KOPT-K1 (cell line): ENCODE measurements around the gene OR3A2.
"Not testable (repeated sequence)": the region's sequence is repeated elsewhere in the genome, so short reads cannot be mapped to it uniquely, and the experiment has no call there.

Source experiments
- H3K27ac ChIP-seq: fragments of 200-600 bp; sonication (generic); 2 replicates; pipeline ENCODE4 v1.5.1; 2016; ENCODE audit warnings: antibody characterized with exemption, mild to moderate bottlenecking, low read depth, low read length; ENCODE audit not compliant: poor library complexity, severe bottlenecking
- H3K36me3 ChIP-seq: fragments of 200-600 bp; sonication (generic); 2 replicates; pipeline ENCODE4 v1.5.1; 2017; ENCODE audit warnings: antibody characterized with exemption, mild to moderate bottlenecking, low read length, moderate library complexity; ENCODE audit not compliant: insufficient read depth
- H3K9me3 ChIP-seq: fragments of 200-600 bp; sonication (generic); 2 replicates; pipeline ENCODE4 v1.5.1; 2017; ENCODE audit warnings: antibody characterized with exemption, low read length, mild to moderate bottlenecking; ENCODE audit not compliant: insufficient read depth, poor library complexity, severe bottlenecking

Gene OR3A2

DNA sequence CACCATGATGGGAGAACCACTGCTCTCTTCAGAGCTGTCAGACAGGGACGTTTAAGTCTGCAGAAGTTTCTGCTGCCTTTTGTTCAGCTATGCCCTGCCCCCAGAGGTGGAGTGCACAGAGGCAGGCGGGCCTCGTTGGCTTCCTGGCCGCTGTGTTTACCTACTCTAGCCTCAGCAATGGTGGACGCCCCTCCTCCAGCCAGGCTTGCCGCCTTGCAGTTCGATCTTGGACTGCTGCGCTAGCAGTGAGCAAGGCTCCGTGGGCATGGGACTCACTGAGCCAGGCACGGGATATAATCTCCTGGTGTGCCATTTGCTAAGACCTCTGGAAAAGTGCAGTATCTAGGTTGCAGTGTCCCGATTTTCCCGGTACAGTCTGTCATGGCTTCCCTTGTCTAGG, 43.3 kb downstream of the OR3A2 start:
- H3K36me3 ChIP-seq, H3K9me3 ChIP-seq, H3K27ac ChIP-seq: not testable (repeated sequence)

DNA sequence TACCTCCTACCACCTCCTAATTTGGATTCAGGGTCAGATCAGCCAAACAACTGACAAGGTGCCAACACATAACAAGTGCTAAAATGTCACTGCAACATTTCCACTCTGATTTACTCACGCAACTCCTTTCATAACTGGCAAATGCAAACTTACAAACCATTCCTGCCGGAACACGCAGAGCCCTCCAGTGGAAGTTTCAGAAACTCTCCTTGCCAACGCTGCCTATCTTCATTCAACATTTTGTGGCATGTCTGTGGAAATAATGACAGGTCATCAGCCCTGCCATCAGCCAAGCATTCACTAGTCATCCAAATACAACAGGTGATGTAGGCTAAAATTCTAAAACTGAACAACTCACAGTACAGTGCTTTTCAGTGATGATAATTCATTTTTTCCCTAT, 50.2 kb downstream of the OR3A2 start:
- Histone ChIP-seq H3K27ac (no peak overlapping the region), H3K9me3 (no peaks in the 10 kb centered on the region), H3K36me3 (no peaks in the 10 kb centered on the region)

DNA sequence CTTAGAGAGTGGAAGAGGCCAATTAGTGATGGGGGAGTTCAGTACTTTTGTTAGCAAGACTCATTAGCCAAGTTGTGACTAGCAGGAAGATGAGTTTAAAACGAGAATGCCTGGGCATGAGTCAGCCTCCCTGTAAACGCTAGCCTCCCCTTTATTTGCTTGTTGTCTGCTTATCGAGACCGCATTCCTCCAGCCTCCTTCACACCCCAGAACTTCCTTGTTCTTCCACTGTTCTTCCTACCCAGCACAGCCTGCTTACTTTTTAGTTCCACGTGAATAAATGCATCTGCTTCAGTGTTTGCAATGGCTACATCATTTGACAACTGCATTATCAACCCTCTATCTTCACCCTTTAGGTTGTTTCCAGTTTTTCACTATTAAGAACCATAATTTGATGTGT, 67.8 kb downstream of the OR3A2 start:
- Histone ChIP-seq H3K27ac (no peak overlapping the region), H3K36me3 (no peaks in the 10 kb centered on the region), H3K9me3 (no peaks in the 10 kb centered on the region)

DNA sequence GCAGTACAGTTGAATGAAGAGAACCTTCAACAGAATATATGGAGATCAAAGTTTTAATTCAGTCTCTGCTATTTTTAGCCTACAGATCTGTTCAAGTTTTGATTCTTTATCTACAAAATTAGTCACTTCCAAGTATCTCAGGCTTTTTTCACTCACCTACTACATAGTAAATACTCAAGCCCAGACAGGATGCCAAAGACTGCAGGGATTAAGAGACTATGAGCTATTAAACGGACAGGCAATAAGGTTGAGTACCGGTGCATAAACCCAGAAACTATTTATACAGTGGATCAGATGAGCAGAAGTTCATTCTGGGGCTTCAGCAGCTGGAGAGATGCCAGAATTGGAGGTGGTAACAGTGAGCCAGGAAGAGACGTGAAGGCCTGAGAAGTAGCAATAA, 69.3 kb downstream of the OR3A2 start:
- H3K27ac ChIP-seq = no peak overlapping the region
- H3K9me3 ChIP-seq = no peaks in the 10 kb centered on the region
- no peaks in the 10 kb centered on the region for H3K36me3 ChIP-seq

DNA sequence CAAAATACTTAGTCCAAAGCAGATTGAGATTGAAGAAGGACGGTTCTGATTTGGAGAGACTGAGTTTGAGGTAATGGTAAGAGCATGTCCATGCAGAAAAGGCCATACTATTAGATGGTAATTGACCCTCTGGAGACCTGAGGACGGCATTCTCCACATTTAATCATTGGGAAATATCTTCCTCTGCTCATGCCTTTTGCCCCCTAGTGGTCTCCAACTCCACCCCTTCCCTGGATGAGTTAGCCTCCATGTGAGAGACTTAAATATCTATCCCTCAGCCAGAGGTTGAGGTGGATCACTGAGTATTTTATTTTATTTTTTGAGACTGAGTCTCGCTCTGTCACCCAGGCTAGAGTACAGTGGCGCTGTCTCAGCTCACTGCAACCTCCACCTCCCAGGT, 77.5 kb downstream of the OR3A2 start:
- no peaks in the 10 kb centered on the region for H3K9me3 ChIP-seq
- no peaks in the 10 kb centered on the region for H3K36me3 ChIP-seq
- no peak overlapping the region for H3K27ac ChIP-seq

DNA sequence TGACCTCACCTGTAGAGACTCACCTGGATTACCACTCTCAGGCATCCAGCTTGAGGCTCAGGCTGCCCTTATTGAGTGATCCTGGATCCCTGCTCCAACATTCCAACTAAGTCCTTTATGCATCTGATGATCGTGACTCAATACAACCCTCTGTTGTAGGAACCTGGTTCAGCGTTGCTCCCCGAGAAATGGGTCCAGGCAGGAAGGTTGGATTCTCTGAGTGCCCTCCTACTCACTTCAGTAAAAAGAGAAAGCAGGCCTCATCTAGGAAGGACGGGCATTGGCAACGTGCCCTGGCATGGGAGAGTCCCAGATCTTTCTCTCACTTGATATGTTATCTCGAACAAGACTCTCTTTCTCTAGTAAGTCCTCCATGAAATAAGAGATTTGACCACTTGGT, 87.8 kb downstream of the OR3A2 start, which contains the start of gene OR3A1:
TSS of gene OR3A1 (minus strand) at position 101 of the 400 bp plus-strand sequence. CDS start 5,778 bp downstream, outside the sequence.
- Histone ChIP-seq H3K36me3 (no peaks in the 10 kb centered on the region), H3K9me3 (no peaks in the 10 kb centered on the region), H3K27ac (no peak within 1 kb of the TSS)

DNA sequence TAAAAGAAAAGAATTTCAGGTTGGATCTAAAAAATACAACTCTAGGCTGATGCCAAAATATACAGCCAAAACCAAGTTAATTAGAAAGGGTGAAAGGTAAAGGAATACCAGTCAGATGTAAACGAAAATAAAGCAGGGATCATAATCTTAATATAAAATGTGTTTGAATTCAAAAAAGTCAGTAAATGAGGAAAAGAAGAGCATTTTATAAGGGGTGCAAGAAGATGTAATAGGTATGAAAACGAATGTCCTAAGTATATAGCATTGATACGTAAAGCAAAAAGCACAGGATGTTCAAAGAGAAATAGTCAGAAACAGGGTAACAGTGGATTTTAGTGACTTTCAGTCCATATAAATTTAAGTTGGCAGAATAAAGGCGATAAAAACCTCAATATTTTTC, 90.5 kb downstream of the OR3A2 start:
- Histone ChIP-seq H3K36me3 (no peaks in the 10 kb centered on the region), H3K9me3 (no peaks in the 10 kb centered on the region), H3K27ac (no peak overlapping the region)

DNA sequence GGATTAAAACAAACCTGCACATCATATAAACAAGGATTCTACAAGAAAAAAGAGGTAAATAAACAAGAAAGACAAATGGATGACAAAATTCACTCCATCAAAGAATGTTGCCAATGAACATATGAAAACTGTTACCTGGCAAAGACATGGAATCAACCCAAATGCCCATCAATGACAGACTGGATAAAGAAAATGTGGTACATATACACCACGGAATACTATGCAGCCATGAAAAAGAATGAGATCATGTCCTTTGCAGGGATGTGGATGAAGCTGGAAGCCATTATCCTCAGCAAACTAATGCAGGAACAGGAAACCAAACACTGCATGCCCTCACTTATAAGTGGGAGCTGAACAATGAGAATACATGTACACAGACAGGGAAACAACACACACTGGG, 92.6 kb downstream of the OR3A2 start:
- H3K27ac ChIP-seq, H3K36me3 ChIP-seq, H3K9me3 ChIP-seq: not testable (repeated sequence)

DNA sequence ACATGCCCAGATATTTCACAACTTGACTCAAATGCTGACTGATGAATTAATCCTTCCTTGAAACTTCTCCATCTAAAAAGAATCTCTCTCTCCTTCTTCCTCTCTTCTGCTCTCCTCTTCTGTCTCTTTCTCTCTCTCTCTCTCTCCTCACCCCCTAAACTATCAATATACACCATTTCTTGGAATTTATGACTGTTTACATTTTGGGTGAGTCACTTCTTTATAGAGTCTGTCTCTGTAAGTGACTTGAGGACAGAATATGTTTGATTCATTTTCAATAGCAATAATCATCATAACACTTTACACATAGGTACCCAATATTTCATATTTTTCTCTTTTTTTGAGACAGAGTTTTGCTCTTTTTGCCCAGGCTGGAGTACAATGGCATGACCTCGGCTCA, 103.2 kb downstream of the OR3A2 start:
- H3K27ac ChIP-seq = no peak overlapping the region

DNA sequence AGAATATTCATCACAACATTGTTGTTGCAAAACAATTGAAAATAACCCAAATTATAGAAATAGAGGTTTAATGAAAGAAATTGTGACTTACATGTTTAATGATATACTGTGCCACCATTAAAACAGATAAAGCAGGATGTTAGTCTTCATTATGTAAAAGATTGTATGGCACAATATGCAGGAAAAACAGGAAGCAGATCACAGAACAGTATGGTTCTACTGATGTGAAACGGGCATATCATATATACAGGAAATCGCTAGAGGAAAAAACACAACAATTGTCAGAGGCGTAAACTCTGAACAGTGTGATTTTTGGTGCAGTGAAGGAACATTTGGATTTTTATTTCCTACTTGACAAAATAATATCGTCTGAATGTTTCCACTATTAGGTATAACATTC, 110.0 kb downstream of the OR3A2 start:
- H3K27ac ChIP-seq = no peak overlapping the region
- H3K36me3 ChIP-seq = no peaks in the 10 kb centered on the region
- H3K9me3 ChIP-seq = peaks cover 12% of the 10 kb centered on the region

More for the DNA sequence above, 103.2 kb downstream of the OR3A2 start:
- H3K36me3 ChIP-seq = no peaks in the 10 kb centered on the region
- no peaks in the 10 kb centered on the region for H3K9me3 ChIP-seq

DNA sequence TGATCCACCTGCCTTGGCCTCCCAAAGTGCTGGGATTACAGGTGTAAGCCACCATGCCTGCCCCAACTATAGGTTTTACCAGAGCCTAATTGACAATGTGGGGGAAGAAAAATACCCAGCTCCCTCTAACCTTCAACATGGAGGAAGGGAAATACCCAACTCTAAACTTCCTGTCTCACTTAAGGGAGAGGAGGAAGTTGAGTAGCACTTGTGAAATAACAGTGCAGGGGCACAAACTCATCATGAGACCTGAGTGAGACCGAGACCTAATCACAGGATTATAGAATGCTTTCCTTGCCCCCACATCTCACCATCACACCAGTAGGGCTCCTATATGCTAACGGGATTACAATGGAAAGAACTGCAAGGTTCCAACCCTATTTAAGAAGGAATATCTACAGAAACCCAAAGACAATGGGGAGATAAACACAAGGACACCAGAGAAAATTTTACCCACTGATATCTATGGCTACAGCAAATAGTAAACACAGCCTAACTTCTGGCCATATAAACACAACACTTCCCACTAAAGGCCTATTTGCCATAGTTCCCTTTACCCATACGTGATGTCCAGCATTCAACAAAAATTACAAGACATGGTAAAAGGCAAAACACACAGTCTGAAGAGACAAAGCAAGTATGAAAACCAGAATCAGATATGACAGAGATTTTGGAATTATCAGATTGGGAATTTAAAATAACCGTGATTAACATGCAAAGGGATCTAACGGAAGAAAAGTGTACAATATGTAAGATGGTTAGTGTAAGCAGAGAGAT, 114.8 kb downstream of the OR3A2 start:
- no peak overlapping the region for H3K27ac ChIP-seq
- peaks cover 20% of the 10 kb centered on the region for H3K9me3 ChIP-seq
- no peaks in the 10 kb centered on the region for H3K36me3 ChIP-seq

DNA sequence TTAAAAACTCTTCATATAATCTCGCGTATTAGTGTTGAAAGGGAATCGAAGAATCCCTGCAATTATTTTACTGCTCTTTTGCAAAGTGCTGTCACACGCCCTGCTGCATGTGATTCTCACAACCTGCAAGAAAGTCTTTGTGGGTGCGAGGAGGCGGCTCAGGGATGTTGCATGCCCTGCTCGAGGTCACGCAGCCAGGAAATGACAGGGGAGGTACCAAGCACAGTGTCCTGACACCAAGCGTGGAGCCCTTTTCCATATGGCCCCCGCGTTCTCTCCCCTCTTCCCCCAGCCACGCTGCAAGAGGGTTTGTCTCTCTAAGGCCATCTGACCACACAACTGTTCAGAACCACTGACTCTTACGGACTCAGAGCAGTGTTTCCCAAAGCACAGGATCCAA, 125.5 kb downstream of the OR3A2 start:
- Histone ChIP-seq H3K9me3 (no peaks in the 10 kb centered on the region), H3K27ac (no peak overlapping the region), H3K36me3 (no peaks in the 10 kb centered on the region)

DNA sequence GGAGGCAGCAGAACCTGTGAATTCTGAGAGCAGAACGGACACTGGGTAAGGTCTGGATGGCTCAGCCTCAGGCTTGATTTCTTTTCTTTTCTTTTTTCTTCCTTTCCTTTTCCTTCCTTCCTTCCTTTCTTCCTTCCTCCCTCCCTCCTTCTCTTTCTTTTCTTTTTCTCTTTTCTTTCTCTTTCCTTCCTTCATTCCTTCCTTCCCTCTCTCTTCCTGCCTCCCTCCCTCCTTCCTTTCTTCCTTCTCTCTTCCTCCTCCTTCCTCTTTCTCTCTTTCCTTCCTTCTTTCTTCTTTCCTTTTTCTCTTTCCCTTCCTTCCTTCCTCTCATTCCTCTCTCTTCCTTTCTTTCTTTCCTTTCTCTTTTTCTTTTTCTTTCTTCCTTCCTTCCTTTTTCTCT, 125.9 kb downstream of the OR3A2 start:
- H3K9me3 ChIP-seq = no peaks in the 10 kb centered on the region
- H3K27ac ChIP-seq = no peak overlapping the region
- H3K36me3 ChIP-seq = no peaks in the 10 kb centered on the region

DNA sequence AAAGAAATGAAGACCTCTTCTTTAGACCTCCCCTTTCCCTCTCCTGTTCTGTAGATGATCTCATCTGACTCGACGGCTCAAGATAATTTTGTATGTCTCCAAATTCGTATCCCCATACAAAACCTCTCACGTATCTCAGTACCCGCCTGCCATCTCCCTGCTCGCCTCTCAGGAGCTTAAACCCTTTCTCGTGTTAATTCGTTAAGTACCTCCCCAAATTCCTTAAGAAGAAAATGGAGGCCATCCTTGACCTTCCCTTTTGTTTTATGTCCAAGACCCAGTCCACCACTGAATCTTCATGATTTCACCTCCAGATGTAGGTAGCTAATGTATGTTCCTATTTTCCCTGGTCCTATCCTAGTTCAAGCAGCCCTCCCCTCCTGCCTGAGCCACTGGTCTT, 129.5 kb downstream of the OR3A2 start:
- Histone ChIP-seq H3K36me3 (no peaks in the 10 kb centered on the region), H3K27ac (no peak overlapping the region), H3K9me3 (no peaks in the 10 kb centered on the region)

DNA sequence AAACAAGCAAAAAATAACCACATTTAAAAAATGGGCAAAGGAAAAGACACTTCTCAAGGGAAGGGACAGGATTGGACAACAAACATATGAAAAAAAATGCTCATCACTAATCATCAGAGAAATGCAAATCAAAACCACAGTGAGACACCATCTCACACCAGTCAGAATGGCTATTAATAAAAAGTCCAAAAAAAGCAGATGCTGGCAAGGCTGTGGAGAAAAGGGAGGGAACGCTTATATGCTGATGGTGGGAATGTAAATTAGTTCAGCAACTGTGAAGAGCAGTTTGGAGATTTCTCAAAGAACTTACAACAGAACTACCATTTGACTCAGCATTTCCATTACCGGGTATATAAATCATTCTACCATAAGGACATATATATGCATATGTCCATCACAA, 137.1 kb downstream of the OR3A2 start:
- not testable (repeated sequence) for H3K36me3 ChIP-seq, H3K27ac ChIP-seq, H3K9me3 ChIP-seq

DNA sequence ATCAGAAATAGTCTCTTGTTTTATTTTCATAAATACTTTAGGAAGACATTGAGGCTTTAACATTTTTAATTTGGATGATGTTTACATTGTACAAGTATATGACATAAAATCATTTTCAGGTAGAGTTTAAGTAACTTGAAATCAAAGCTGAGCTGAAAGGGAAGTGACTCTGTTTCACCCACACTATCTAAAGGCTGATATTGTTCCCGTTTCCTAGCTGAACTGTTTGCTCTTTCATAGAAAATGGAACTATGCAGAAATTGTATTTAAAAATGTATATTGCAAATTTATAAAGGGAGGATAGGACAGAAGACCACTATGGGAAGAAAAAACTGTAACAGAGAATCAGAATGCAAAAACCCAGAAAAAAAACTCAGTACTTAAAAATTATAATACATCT, 141.3 kb downstream of the OR3A2 start:
- not testable (repeated sequence) for H3K36me3 ChIP-seq, H3K9me3 ChIP-seq, H3K27ac ChIP-seq
